HL-60 (cell line): ENCODE results near the gene NRXN3.

ENCODE experiments used
- CTCF ChIP-seq: IDR thresholded peaks from one replicate; pipeline ENCODE4 v1.5.1; 2011; ENCODE audit warnings: low read length, control low read depth, inconsistent platforms; ENCODE audit not compliant: insufficient read depth
- GABPA ChIP-seq: IDR thresholded peaks from 2 replicates; pipeline ENCODE4 v1.6.1; 2012; ENCODE audit warnings: low read depth

- TF ChIP-seq CTCF (no peak), GABPA (no peak)
Measured at GRCh38 chr14:78983126-78983525, 813.0 kb downstream of the NRXN3 start.
